Hematopoietic multipotent progenitor cell treated with erythropoietin and hydrocortisone succinate and interleukin-3 and kit ligand, for 8 days (in vitro differentiated cells): ENCODE data around the gene PHC3.

Source experiments
- DNase-seq: peaks from one replicate; pipeline ENCODE4 v3.0.0-alpha.2; 2015

PHC3 gene

GRCh38 chr3:170076715-170077238 lies 104.8 kb downstream of the PHC3 start:
- DNase-seq, result no peak

GRCh38 chr3:170075441-170076091 lies 106.0 kb downstream of the PHC3 start:
- no peak for DNase-seq

DNA sequence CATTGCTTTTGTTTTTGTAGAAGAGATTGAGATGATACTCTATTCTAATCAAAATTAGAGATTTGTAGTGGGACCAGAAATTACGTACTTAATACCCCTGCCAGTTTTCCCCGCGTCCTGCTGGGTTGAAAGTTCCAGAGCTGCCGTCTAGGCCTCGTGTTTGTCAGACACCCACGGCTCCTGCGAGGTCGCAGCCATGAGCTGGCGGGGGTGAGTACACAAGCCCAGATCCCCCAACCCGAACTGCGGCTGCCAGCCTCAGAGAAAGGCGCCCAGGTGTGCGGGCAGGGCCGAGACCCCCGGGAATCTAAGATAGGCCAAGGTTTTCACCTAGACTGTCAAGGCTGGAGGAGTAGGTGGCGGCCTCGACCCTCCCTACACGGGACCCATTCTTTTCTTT lies 117.4 kb downstream of the PHC3 start:
- DNase-seq, result no peak

- no peak for DNase-seq
Measured at GRCh38 chr3:170063691-170064090, 117.8 kb downstream of the PHC3 start.

GRCh38 chr3:170062769-170063168 lies 118.8 kb downstream of the PHC3 start:
- no peak for DNase-seq

GRCh38 chr3:170062068-170062467 lies 119.5 kb downstream of the PHC3 start:
- no peak for DNase-seq

GRCh38 chr3:170059447-170059846 lies 122.1 kb downstream of the PHC3 start:
- no peak for DNase-seq

- no peak for DNase-seq
Measured at GRCh38 chr3:170058127-170058526, 123.4 kb downstream of the PHC3 start.

- no peak for DNase-seq
Measured at GRCh38 chr3:170057550-170057949, 124.0 kb downstream of the PHC3 start.

DNA sequence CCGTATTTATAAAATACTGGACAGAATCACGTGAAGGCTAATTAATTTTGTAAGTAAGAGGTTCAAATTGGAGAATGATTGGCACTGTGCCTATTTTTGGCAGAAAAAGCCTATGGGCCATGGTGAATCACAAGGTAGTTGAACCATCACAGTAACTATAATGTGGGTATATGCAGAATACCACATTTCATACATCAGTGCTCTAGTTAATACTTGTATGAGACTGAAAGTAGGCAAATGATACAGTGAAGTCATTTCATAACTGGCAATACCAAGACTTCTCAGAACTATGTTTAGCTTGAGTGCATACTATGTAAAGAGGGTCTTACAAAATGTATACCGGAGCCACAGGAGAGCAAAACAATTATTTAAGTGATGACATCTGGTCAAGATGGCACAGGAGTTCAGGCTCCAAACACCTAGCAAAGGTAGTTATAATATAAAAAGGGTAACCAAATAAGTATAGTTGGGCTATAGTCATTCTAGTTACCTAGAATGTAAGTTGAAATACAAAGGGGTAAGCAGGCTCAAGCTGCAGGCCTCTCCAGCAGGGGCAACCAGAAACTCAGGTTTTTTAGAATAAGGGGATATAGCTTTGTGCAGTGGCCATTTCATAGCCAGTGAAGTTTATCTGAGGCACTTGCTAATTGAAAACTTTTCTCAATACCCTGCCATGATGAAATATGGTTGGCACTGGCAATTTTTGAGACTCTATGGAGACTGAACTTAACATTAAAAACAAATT lies 124.7 kb downstream of the PHC3 start:
- no peak for DNase-seq

DNA sequence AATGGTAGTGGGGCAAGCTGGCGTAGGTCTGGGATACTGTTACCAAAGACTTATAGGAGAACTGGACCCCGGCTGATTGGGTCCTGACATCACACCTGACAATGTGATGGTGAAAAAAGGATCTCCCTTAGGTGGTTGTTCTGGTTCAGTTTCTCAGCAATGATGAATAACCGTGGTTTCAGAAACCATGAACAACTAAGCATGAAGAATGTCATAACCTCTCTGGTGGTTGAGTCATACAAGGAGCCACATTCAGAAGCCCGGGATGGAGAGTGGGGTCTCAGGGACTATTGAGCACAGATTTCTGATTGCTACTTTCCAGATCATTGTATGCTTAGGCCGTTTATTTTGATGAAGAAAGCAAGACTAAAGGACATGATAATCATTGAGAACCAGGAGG lies 126.3 kb downstream of the PHC3 start:
- DNase-seq, result no peak

GRCh38 chr3:170054204-170054603 lies 127.3 kb downstream of the PHC3 start:
- DNase-seq, result peak; percentile 42

GRCh38 chr3:170052398-170052797 lies 129.1 kb downstream of the PHC3 start:
- DNase-seq, result no peak

- DNase-seq, result no peak
Measured at GRCh38 chr3:170050753-170051152, 130.8 kb downstream of the PHC3 start.

- no peak for DNase-seq
Measured at GRCh38 chr3:170049146-170050000, 132.2 kb downstream of the PHC3 start.

GRCh38 chr3:170047133-170047404 lies 134.5 kb downstream of the PHC3 start:
- DNase-seq, result no peak

DNA sequence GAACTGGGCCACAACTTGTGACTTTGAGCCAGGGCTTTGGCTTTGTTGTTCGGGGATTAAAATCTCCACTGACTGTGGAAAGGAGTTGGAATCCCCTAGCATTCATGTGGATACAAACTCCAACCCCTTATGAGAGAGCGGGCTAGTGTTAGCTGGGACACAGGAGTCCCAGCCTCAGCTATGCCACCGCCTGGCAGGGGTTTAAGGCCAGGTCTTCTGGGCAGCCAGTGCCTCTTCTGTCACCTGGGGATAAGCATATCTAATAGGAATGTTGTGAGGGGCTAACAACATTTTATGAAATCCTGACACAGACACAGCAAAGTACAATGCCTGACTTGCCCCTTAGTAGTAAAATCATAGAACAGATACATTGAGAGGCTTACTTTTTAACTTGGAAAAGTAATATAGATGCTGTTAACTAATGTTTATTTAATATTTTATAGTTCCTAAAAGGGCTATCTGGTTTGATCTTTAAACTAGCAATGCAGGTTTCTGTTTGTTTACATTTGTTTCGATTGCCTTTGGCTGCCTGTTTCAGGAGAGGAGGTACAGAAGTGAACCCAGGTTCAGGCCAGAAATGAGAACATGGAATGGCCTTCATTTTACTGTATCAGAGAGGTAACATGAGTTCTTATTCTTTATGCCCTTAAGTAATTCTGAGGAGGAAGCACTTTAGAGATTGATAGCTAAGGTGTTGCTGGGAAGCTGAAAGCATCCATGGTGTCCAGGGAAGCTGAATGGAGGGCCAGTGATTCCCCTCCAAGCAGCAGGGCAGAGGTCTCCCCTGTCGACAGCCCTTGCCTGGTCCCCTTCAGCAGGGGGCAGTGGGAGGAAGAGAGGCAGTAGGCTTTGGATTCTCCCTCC lies 135.0 kb downstream of the PHC3 start:
- DNase-seq, result no peak

DNA sequence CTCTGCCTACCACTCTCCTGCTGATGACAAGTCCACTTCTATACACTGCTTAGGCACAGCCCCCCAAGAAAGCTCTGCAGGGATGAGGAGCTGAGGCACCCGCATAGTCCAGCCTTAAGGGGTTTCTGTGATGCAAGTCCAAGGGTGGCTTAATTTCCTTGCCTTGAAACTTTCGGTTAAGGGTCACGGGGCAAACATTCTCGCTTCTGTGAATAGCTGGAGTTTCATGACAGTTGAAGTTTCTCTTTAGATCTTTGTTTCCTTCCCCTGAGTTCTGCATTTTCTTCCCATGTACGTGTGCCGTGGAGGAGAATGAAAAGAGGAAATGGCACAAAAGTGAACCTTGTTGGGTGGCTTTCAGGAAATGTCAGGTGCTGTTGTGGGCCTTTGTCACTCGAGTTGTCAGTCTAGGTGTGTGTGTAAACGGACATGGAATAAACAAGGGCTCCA lies 136.7 kb downstream of the PHC3 start:
- peak; percentile 10 for DNase-seq

- DNase-seq, result no peak
Measured at GRCh38 chr3:170044271-170044670, 137.3 kb downstream of the PHC3 start.

GRCh38 chr3:170043506-170043905 lies 138.0 kb downstream of the PHC3 start:
- DNase-seq, result no peak

GRCh38 chr3:170040418-170040817 lies 141.1 kb downstream of the PHC3 start:
- no peak for DNase-seq

DNA sequence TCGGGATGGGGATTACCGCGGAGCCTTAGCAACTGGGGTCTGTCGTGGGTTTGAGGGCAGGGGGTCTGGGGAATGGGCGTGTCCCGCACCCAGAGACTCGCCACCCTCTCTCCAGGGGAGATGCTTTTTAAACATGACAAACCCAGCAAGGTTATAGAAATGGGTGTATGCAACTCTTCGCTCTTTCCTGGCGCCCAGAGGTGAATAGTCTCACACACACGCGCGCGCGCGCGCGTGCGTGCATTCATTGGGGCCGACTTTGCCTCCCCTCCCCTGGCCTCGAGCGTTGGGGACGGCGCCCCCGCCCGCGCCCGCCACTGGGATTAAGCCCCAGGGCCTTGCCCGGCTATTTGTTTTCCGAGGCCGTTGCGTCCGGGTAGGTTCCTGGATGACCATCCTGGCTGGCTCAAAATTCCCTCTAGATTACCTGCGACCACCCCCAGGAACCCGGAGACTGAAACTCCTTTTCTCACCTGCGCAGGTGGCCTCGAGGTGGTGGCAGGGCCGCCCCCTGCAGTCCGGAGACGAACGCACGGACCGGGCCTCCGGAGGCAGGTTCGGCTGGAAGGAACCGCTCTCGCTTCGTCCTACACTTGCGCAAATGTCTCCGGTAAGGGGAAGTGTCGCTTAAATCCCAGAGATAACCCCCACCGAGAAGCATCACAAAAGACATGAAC lies 143.0 kb downstream of the PHC3 start:
- DNase-seq, result no peak
